Spleen (tissue), 11 donors: ENCODE results near the gene HS3ST3B1. TPM values are rescaled to one million over a fixed set of nuclear protein-coding genes. Genes with fewer than 3 reads are reported as not detected.

Experiments
- DNase-seq: peaks from one replicate; pipeline ENCODE4 v3.0.0-alpha.2; 2020
- H3K27ac ChIP-seq, 8 donors: fragments of 200-600 bp; sonication (generic) in 7 of 8; 1 replicate in 4 of 8; 2 replicates in 4 of 8; pipeline versions ENCODE4 v1.5.0 to v1.8.0; 2016 to 2021; ENCODE audit warnings: inconsistent platforms in 4 of 8, mild to moderate bottlenecking in 4 of 8, moderate library complexity in 1 of 8
- H3K27me3 ChIP-seq, 7 donors: fragments of 200-600 bp; sonication (generic) in 6 of 7; replicated peaks in 1 of 7; 1 replicate in 4 of 7; 2 replicates in 3 of 7; pipeline versions ENCODE4 v1.5.0 to v1.8.0; 2016 to 2021; ENCODE audit warnings: inconsistent platforms in 3 of 7, mild to moderate bottlenecking in 1 of 7
- H3K36me3 ChIP-seq, 6 donors: fragments of 200-600 bp; sonication (generic) in 5 of 6; 1 replicate in 4 of 6; 2 replicates in 2 of 6; pipeline versions ENCODE4 v1.5.0 to v1.8.0; 2016 to 2021; ENCODE audit warnings: inconsistent platforms in 2 of 6
- H3K4me1 ChIP-seq, 6 donors: fragments of 200-600 bp; sonication (generic) in 5 of 6; 1 replicate in 3 of 6; 2 replicates in 3 of 6; pipeline versions ENCODE4 v1.5.0 to v1.8.0; 2016 to 2021; ENCODE audit warnings: inconsistent platforms in 3 of 6
- H3K4me3 ChIP-seq, 8 donors: fragments of 200-600 bp; sonication (generic) in 7 of 8; 1 replicate in 4 of 8; 2 replicates in 4 of 8; pipeline versions ENCODE4 v1.5.0 to v1.8.0; 2016 to 2021; ENCODE audit warnings: inconsistent platforms in 4 of 8, mild to moderate bottlenecking in 4 of 8, moderate library complexity in 2 of 8
- H3K9me3 ChIP-seq, 8 donors: fragments of 200-600 bp; sonication (generic) in 7 of 8; 1 replicate in 4 of 8; 2 replicates in 4 of 8; pipeline versions ENCODE4 v1.5.0 to v1.8.0; 2016 to 2021; ENCODE audit warnings: inconsistent platforms in 4 of 8
- CTCF ChIP-seq, 11 experiments: fragments of 200-600 bp in 7 of 11; fragments of 450-650 bp in 4 of 11; sonication (generic) in 4 of 11; IDR thresholded peaks in 8 of 11; conservative IDR thresholded peaks in 3 of 11; 1 replicate in 7 of 11; 2 replicates in 4 of 11; pipeline versions ENCODE4 v1.4.0 to v1.8.0; 2016 to 2021; ENCODE audit warnings: antibody characterized with exemption in 11 of 11, inconsistent platforms in 4 of 11, mild to moderate bottlenecking in 1 of 11
- POLR2A ChIP-seq, 3 donors: fragments of 450-650 bp; IDR thresholded peaks; one replicate each; pipeline ENCODE4 v1.5.1; 2017; ENCODE audit warnings: antibody characterized with exemption in 3 of 3, mild to moderate bottlenecking in 1 of 3
- POLR2AphosphoS5 ChIP-seq, 3 donors: sonication (generic); formaldehyde crosslinking; IDR thresholded peaks; one replicate each; pipeline ENCODE4 v1.5.1; 2017; ENCODE audit warnings: antibody characterized with exemption in 3 of 3
- WGBS, 5 donors: extraction: QIAGEN DNeasy Blood & Tissue Kit in 3 of 5; methylation state at CpG; one replicate each; pipeline versions ENCODE4 v1.1.5 to v1.1.7; 2013 to 2018; 5-methylcytosine and 5-hydroxymethylcytosine counted together
- intact Hi-C: fragments of 100-400 bp; cut with DNase I; formaldehyde crosslinking; loops from one replicate; pipeline ENCODE4 v1.15.0; 2023; ENCODE audit warnings: low total_unique reads
- polyA plus RNA-seq, 3 donors: library from polyadenylated mRNA; stranded (reverse); fragments of 200-250 nt; gene quantifications; one replicate each; pipeline ENCODE4 v1.2.1, GENCODE V29; 2013
- total RNA-seq, 7 donors: library from RNA; depleted of rRNA in 3 of 7; stranded (reverse); fragments of >200 nt in 3 of 7; fragmentation: NEBNext Ultra II Directional in 4 of 7; extraction: Animal tissue kit (Norgen Biotek cat#: 25700) in 4 of 7; gene quantifications; one replicate each; pipeline versions ENCODE4 v1.1.0 to v1.2.1, GENCODE V29; 2016 to 2021
- donor health status: healthy with polysubstance abuse.
- donor health status: DM: no; HTN: no; CAD: no; lungs with moderate emphysema.
- donor health status: DM: no; HTN: no; CAD: no.
- donor health status: Bipolar disorder and iron deficiency.
- donor health status: healthy.
- donor health status: DM: no; HTN: no; CAD: no.
- donor health status: DM: yes; HTN: yes; CAD: no.

Gene HS3ST3B1
- total and polyA plus RNA-seq, 10 donors, result 1.3 to 17.9 (median 11.4) TPM

DNA sequence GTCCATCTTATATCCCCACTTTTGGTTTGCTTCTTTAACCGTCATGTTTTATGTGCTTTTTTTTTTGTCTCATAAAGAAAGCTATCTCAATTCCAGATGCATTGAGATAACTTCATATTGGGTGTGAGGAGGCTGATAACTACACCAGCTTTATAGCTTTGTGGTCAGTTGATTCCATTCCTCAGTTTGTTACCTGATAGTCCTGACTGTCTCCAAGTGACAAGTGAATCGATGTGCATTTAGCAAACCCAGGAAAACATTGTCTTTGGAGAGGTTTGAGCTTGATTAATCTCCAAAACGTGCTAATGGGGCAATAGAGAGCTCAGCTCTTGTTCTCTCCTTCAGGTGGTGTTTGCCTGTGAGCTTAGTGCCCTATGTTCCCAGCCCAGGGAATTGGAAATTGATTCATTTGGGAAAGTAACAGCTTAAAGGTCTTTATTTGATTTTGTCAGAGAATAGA, 22.7 kb downstream of the HS3ST3B1 start:
- intact Hi-C loops, result no loop called here
- H3K27me3 ChIP-seq, result no peaks in the 10 kb centered on the region
- 59 to 73% (median 70%) methylated on average over 3 of the region's 3 CpGs for WGBS, 5 donors

DNA sequence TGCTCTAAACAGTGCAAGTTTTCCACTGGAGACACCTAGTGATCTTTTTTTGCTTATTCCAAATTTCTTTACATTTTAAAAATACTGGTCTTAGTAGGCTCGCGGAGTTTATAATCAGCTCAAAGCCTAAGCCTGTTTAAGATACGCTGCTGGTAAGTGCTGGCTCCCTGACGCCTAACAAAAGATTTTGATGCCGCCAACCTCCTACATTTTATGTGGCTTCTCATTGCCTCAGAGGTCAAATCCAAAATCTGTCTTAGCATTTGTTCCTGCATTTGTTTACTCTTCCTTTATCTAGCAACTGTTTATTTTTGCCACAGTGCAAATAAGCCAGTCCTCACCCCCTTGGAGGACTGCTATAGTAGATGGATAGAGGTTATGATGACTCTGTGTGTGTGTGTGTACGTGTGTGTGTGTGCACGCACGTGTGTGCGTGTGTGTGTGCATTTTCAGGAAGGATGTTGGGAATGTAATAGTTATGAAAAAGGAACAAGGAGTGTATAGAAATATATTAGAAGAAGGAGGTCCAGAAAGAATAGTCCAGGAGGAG, 24.8 kb downstream of the HS3ST3B1 start:
- Histone ChIP-seq H3K4me3 (no peak overlapping the region), H3K4me1 (peaks cover 0 to 32% (median 9%) of the 10 kb centered on the region in 6 donors), H3K27me3 (no peaks in the 10 kb centered on the region), H3K27ac (no peak overlapping the region), H3K9me3 (no peaks in the 10 kb centered on the region), H3K36me3 (no peaks in the 10 kb centered on the region)
- TF ChIP-seq POLR2AphosphoS5 (IDR thresholded peaks at IDR 0.05), result no peak
- TF ChIP-seq CTCF (IDR thresholded peaks at IDR 0.05 in 8 of 11, conservative IDR thresholded peaks at IDR 0.05 in 3 of 11), result no peak
- no peak for TF ChIP-seq POLR2A (IDR thresholded peaks at IDR 0.05)
- 69 to 81% (median 78%) methylated on average over 9 of the region's 9 CpGs for WGBS, 5 donors
- no peak for DNase-seq
- intact Hi-C loops, result no loop called here

More for the DNA sequence above, 22.7 kb downstream of the HS3ST3B1 start:
- Histone ChIP-seq H3K4me1 (peaks cover 0 to 21% (median 7%) of the 10 kb centered on the region in 6 donors), H3K36me3 (no peaks in the 10 kb centered on the region), H3K9me3 (no peaks in the 10 kb centered on the region), H3K27ac (no peak overlapping the region), H3K4me3 (no peak overlapping the region)
- TF ChIP-seq POLR2AphosphoS5 (IDR thresholded peaks at IDR 0.05) (no peak), CTCF (IDR thresholded peaks at IDR 0.05 in 8 of 11, conservative IDR thresholded peaks at IDR 0.05 in 3 of 11) (no peak), POLR2A (IDR thresholded peaks at IDR 0.05) (no peak)
- DNase-seq, result no peak

DNA sequence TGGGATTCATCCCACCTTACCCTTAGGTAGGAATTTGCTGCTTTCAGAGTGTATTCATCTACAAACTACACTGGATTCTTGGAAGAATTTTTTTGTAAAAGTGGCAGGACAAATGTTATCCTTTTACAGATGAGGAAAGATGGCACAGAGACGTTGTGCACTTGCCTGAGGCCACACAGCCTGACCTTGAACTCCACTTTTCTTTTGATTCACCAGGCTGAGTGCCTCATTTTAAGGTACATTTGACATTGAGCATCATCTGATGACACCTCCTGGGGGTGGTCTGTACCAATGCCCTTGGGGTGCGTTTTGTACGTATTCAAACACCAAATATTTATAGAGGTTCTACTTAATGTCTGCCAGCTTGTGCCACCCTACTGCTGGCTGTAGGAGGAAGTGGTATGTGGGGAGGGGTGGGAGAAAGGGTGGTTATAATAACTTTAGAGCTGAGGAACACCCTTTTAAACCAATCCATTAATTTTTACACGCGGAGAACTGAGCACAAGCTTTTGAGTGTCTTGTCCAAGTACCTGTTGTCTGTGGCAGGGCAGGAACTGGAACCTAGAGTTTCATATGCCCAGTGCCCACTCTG, 29.1 kb downstream of the HS3ST3B1 start:
- no peak overlapping the region for H3K27ac ChIP-seq
- H3K4me1 ChIP-seq, result peaks cover 0 to 50% (median 16%) of the 10 kb centered on the region in 6 donors
- H3K4me3 ChIP-seq, result no peak overlapping the region
- H3K9me3 ChIP-seq, result no peaks in the 10 kb centered on the region
- TF ChIP-seq CTCF (IDR thresholded peaks at IDR 0.05 in 8 of 11, conservative IDR thresholded peaks at IDR 0.05 in 3 of 11) (no peak), POLR2AphosphoS5 (IDR thresholded peaks at IDR 0.05) (no peak), POLR2A (IDR thresholded peaks at IDR 0.05) (no peak)
- WGBS, 5 donors, result 40 to 78% (median 60%) methylated on average over 5 of the region's 5 CpGs
- intact Hi-C loops, result no loop called here
- no peaks in the 10 kb centered on the region for H3K27me3 ChIP-seq
- H3K36me3 ChIP-seq, result no peaks in the 10 kb centered on the region
- DNase-seq, result no peak

DNA sequence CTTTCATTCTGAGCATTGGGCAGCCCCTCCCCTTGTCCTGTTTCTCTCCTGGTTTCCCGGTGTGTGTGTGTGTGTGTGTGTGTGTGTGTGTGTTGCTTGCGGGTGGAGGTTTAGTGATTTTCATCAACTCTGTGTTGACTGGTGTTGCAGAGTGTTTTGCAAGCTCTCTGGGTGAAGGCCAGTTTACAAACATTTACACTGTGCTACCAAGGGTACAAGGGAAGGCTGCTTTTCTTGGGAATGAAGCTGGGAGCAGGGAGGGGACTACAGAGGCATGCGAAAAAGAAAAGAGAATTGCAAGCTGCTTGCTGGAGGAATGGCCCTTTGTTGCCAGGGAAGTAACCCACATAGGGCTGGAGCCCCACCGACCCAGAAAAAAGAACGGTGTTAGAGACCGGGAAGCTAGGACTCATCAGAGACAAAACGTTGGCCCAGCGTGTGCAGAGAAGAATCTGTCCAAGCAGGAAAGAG, 29.6 kb downstream of the HS3ST3B1 start:
- H3K27me3 ChIP-seq, result no peaks in the 10 kb centered on the region
- H3K36me3 ChIP-seq, result no peaks in the 10 kb centered on the region
- H3K27ac ChIP-seq, result no peak overlapping the region
- no peaks in the 10 kb centered on the region for H3K9me3 ChIP-seq
- intact Hi-C loops, result no loop called here
- no peak for TF ChIP-seq POLR2AphosphoS5 (IDR thresholded peaks at IDR 0.05)
- no peak for TF ChIP-seq CTCF (IDR thresholded peaks at IDR 0.05 in 8 of 11, conservative IDR thresholded peaks at IDR 0.05 in 3 of 11)
- TF ChIP-seq POLR2A (IDR thresholded peaks at IDR 0.05), result no peak
- no peak for DNase-seq
- H3K4me1 ChIP-seq, result peaks cover 0 to 55% (median 20%) of the 10 kb centered on the region in 6 donors
- 58 to 72% (median 69%) methylated on average over 8 of the region's 8 CpGs for WGBS, 5 donors
- H3K4me3 ChIP-seq, result no peak overlapping the region
